PC-9 (cell line): ENCODE results near the gene AUTS2. TPM values are rescaled to one million over a fixed set of nuclear protein-coding genes. Genes with fewer than 3 reads are reported as not detected.
A peak's percentile ranks its signal among the peaks of the same experiment; 100 is the strongest.
"Not testable (repeated sequence)": the region's sequence is repeated elsewhere in the genome, so short reads cannot be mapped to it uniquely, and the experiment has no call there.

Source experiments
- BruUV-seq: library from RNA; stranded (reverse); fragments of 400-500 nt; replicated peaks from 2 replicates; lab custom pipeline; 2021; lab: Mats Ljungman, UMichigan
- CTCF ChIA-PET: fragments of 300-600 bp; sonication (Branson Sonifier 250); formaldehyde crosslinking; loops from one replicate; lab custom pipeline; 2022; ENCODE audit warnings: antibody characterized with exemption; lab: Charles Lee
- POLR2A ChIA-PET: fragments of 300-600 bp; sonication (Branson Sonifier 250); formaldehyde crosslinking; loops from one replicate; lab custom pipeline; 2022; ENCODE audit warnings: antibody characterized with exemption; ENCODE audit not compliant: unreplicated experiment; lab: Charles Lee
- DNase-seq, 2 experiments: peaks; one replicate each; pipeline versions ENCODE4 v3.0.0 to v3.0.0-alpha.2; 2015 to 2022; ENCODE audit warnings: mixed read lengths in 1 of 2
- H2AFZ ChIP-seq: fragments of 200-600 bp; sonication (generic); 2 replicates; pipeline ENCODE4 v1.8.1; 2017; ENCODE audit warnings: antibody characterized with exemption
- H3F3A ChIP-seq: fragments of 200-600 bp; sonication (generic); 2 replicates; pipeline ENCODE4 v1.8.1; 2017; ENCODE audit warnings: antibody characterized with exemption, mild to moderate bottlenecking, low read depth; ENCODE audit not compliant: insufficient read depth
- H3K27ac ChIP-seq: fragments of 200-600 bp; sonication (generic); 2 replicates; pipeline ENCODE4 v1.6.1; 2016; ENCODE audit warnings: mixed run types
- H3K27me3 ChIP-seq: fragments of 200-600 bp; sonication (generic); 2 replicates; pipeline ENCODE4 v1.6.1; 2016; ENCODE audit warnings: low read depth, mixed run types; ENCODE audit not compliant: insufficient read depth
- H3K36me3 ChIP-seq: fragments of 200-600 bp; sonication (generic); 2 replicates; pipeline ENCODE4 v1.6.1; 2016; ENCODE audit warnings: low read depth, mixed run types
- H3K4me1 ChIP-seq: fragments of 200-600 bp; sonication (generic); replicated peaks from 2 replicates; pipeline ENCODE4 v1.6.1; 2016; ENCODE audit warnings: mixed run types; ENCODE audit not compliant: insufficient read depth
- H3K4me2 ChIP-seq: fragments of 200-600 bp; sonication (generic); 2 replicates; pipeline ENCODE4 v1.6.1; 2017; ENCODE audit warnings: mixed run types
- H3K4me3 ChIP-seq: fragments of 200-600 bp; sonication (generic); 2 replicates; pipeline ENCODE4 v1.6.1; 2016; ENCODE audit warnings: mixed run types
- H3K79me2 ChIP-seq: fragments of 200-600 bp; sonication (generic); 2 replicates; pipeline ENCODE4 v1.6.1; 2017; ENCODE audit warnings: low read depth, mixed run types
- H3K9me2 ChIP-seq: fragments of 200-600 bp; sonication (generic); 2 replicates; pipeline ENCODE4 v1.8.1; 2017; ENCODE audit warnings: mild to moderate bottlenecking; ENCODE audit not compliant: insufficient read depth
- H3K9me3 ChIP-seq: fragments of 200-600 bp; sonication (generic); 2 replicates; pipeline ENCODE4 v1.8.1; 2016; ENCODE audit warnings: low read depth; ENCODE audit not compliant: insufficient read depth
- H4K20me1 ChIP-seq: fragments of 200-600 bp; sonication (generic); 2 replicates; pipeline ENCODE4 v1.8.1; 2017; ENCODE audit not compliant: insufficient read depth
- CTCF ChIP-seq: fragments of 200-600 bp; sonication (generic); conservative IDR thresholded peaks from 2 replicates; pipeline ENCODE4 v1.6.1; 2017; ENCODE audit warnings: mixed run types, antibody characterized with exemption, mild to moderate bottlenecking, moderate library complexity
- EZH2 ChIP-seq: fragments of 200-600 bp; sonication (generic); IDR thresholded peaks from 2 replicates; pipeline ENCODE4 v1.8.0; 2017; ENCODE audit warnings: antibody characterized with exemption, low read depth
- intact Hi-C: fragments of 100-400 bp; cut with micrococcal nuclease; formaldehyde crosslinking; loops from one replicate; pipeline ENCODE4 v1.10.0; 2022; ENCODE audit not compliant: unreplicated experiment
- total RNA-seq: library from RNA; stranded (reverse); gene quantifications from 2 replicates; pipeline ENCODE4 v1.2.3, GENCODE V29; 2021

The AUTS2 gene
- total RNA-seq, 1 experiment from 2014 or later: not detected

- TF ChIP-seq EZH2 (peak; percentile 35; the same call in 1 of the 2 replicates), CTCF (no peak)
- Histone ChIP-seq H3K79me2 (no peaks in the 10 kb centered on the region), H3K9me3 (no peaks in the 10 kb centered on the region), H3K9me2 (no peaks in the 10 kb centered on the region), H3K36me3 (no peaks in the 10 kb centered on the region), H3K4me3 (no peak overlapping the region), H3K4me1 (no peaks in the 10 kb centered on the region), H4K20me1 (no peaks in the 10 kb centered on the region), H3F3A (no peaks in the 10 kb centered on the region), H2AFZ (no peak overlapping the region), H3K27ac (no peak overlapping the region), H3K4me2 (no peak overlapping the region), H3K27me3 (peaks cover 62% of the 10 kb centered on the region)
- CTCF ChIA-PET: no interaction called here
- POLR2A ChIA-PET: no interaction called here
- DNase-seq: no peak
- BruUV-seq: no TSS peak
- intact Hi-C loops: no loop called here
Observed at GRCh38 chr7:70645876-70646351, 1047.6 kb downstream of the AUTS2 start.

- H2AFZ ChIP-seq: no peak overlapping the region
- no peak overlapping the region for H3K27ac ChIP-seq
- TF ChIP-seq CTCF (no peak), EZH2 (no peak)
- CTCF ChIA-PET: no interaction called here
- DNase-seq: no peak
- no peak overlapping the region for H3K4me2 ChIP-seq
- no peaks in the 10 kb centered on the region for H3K9me2 ChIP-seq
- BruUV-seq: no TSS peak
- H3K4me3 ChIP-seq: no peak overlapping the region
- no peaks in the 10 kb centered on the region for H4K20me1 ChIP-seq
- H3K79me2 ChIP-seq: no peaks in the 10 kb centered on the region
- no peaks in the 10 kb centered on the region for H3K4me1 ChIP-seq
- H3K27me3 ChIP-seq: peaks cover 64% of the 10 kb centered on the region
- H3F3A ChIP-seq: no peaks in the 10 kb centered on the region
- H3K9me3 ChIP-seq: no peaks in the 10 kb centered on the region
- POLR2A ChIA-PET: no interaction called here
- no peaks in the 10 kb centered on the region for H3K36me3 ChIP-seq
- intact Hi-C loops: no loop called here
Observed at GRCh38 chr7:70646536-70647248, 1048.4 kb downstream of the AUTS2 start.

- no peak overlapping the region for H3K4me2 ChIP-seq
- no peaks in the 10 kb centered on the region for H3K9me3 ChIP-seq
- H3K79me2 ChIP-seq: no peaks in the 10 kb centered on the region
- H2AFZ ChIP-seq: no peak overlapping the region
- intact Hi-C loops: no loop called here
- no peak overlapping the region for H3K4me3 ChIP-seq
- H4K20me1 ChIP-seq: no peaks in the 10 kb centered on the region
- BruUV-seq: no TSS peak
- no peaks in the 10 kb centered on the region for H3K36me3 ChIP-seq
- peaks cover 58% of the 10 kb centered on the region for H3K27me3 ChIP-seq
- ChIA-PET POLR2A (interaction anchor here (0.6 kb wide), 1 partner anchor 111 kb away, joined by 4 read pairs; no protein-coding TSS in a partner anchor), CTCF (no interaction called here)
- H3K9me2 ChIP-seq: no peaks in the 10 kb centered on the region; the same call in 1 of the 2 replicates
- TF ChIP-seq EZH2 (no peak), CTCF (no peak)
- no peak overlapping the region for H3K27ac ChIP-seq
- DNase-seq: no peak
- H3K4me1 ChIP-seq: no peaks in the 10 kb centered on the region
- H3F3A ChIP-seq: no peaks in the 10 kb centered on the region
Observed at GRCh38 chr7:70647801-70648498, 1049.7 kb downstream of the AUTS2 start.

- H3K4me3 ChIP-seq, DNase-seq, H3K27ac ChIP-seq, H3K9me2 ChIP-seq, H3K9me3 ChIP-seq, CTCF ChIA-PET, intact Hi-C loops, H4K20me1 ChIP-seq, H2AFZ ChIP-seq, H3F3A ChIP-seq, BruUV-seq, H3K4me1 ChIP-seq, H3K36me3 ChIP-seq, H3K4me2 ChIP-seq, H3K79me2 ChIP-seq: not testable (repeated sequence)
- peaks cover 53% of the 10 kb centered on the region for H3K27me3 ChIP-seq
- POLR2A ChIA-PET: interaction anchor here (0.6 kb wide), 1 partner anchor 111 kb away, joined by 4 read pairs; no protein-coding TSS in a partner anchor
Observed at GRCh38 chr7:70648499-70648861, 1050.2 kb downstream of the AUTS2 start.
